Sigmoid colon (tissue), 4 donors: ENCODE results near the gene RBPJ.

Source experiments
- EP300 ChIP-seq, 4 donors: sonication (generic); formaldehyde crosslinking; IDR thresholded peaks; one replicate each; pipeline ENCODE4 v1.6.1; 2017; ENCODE audit warnings: antibody characterized with exemption in 4 of 4
- POLR2A ChIP-seq, 2 donors: fragments of 450-650 bp; IDR thresholded peaks; one replicate each; pipeline ENCODE4 v1.6.1; 2016; ENCODE audit warnings: antibody characterized with exemption in 2 of 2, mild to moderate bottlenecking in 2 of 2, moderate library complexity in 2 of 2
- POLR2AphosphoS5 ChIP-seq, 4 donors: sonication (generic); formaldehyde crosslinking; IDR thresholded peaks; one replicate each; pipeline ENCODE4 v1.6.1; 2017; ENCODE audit warnings: antibody characterized with exemption in 4 of 4
- TF ChIP-seq, protein P1 (sequence below), 4 experiments: fragments of 450-650 bp in 3 of 4; fragments of 200-600 bp in 1 of 4; IDR thresholded peaks; one replicate each; pipeline ENCODE4 v1.5.1; 2016 to 2019; ENCODE audit warnings: antibody characterized with exemption in 4 of 4, mild to moderate bottlenecking in 3 of 4, moderate library complexity in 2 of 4

DNA sequence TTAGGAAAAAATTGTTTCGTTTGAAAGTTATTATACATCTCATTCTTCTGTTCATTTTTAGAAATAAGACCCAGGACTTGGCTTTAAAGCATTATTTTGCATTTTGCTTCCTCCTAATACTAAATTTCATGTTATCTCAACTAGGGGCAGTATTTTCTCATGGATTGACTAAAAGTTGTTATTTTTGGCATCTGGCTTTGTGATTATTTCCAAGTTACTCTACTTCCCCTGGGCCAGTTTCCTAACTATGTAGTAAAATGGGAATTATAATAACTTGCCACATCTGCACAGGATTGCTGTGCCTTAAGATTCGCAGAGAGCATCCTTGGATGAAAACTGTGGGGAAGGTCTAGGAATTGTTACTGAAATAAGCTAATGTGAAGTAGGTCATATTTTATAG is 3.0 kb downstream of the RBPJ start:
- TF ChIP-seq, protein P1, sequence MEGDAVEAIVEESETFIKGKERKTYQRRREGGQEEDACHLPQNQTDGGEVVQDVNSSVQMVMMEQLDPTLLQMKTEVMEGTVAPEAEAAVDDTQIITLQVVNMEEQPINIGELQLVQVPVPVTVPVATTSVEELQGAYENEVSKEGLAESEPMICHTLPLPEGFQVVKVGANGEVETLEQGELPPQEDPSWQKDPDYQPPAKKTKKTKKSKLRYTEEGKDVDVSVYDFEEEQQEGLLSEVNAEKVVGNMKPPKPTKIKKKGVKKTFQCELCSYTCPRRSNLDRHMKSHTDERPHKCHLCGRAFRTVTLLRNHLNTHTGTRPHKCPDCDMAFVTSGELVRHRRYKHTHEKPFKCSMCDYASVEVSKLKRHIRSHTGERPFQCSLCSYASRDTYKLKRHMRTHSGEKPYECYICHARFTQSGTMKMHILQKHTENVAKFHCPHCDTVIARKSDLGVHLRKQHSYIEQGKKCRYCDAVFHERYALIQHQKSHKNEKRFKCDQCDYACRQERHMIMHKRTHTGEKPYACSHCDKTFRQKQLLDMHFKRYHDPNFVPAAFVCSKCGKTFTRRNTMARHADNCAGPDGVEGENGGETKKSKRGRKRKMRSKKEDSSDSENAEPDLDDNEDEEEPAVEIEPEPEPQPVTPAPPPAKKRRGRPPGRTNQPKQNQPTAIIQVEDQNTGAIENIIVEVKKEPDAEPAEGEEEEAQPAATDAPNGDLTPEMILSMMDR (IDR thresholded peaks at IDR 0.05), result no peak
- no peak for TF ChIP-seq POLR2A (IDR thresholded peaks at IDR 0.05)
- TF ChIP-seq EP300 (IDR thresholded peaks at IDR 0.05), result no peak
- no peak for TF ChIP-seq POLR2AphosphoS5 (IDR thresholded peaks at IDR 0.05)
